Right cardiac atrium (tissue), 5 donors: ENCODE results near the gene SLC25A13. TPM values are rescaled to one million over a fixed set of nuclear protein-coding genes. Genes with fewer than 3 reads are reported as not detected.

Source experiments
- ATAC-seq, 2 donors: fragments of 200-7000 bp; cut with Tn5 transposase; one replicate each; pipeline versions ENCODE4 v1.8.0 to v1.9.1; 2020; ENCODE audit warnings: moderate library complexity in 2 of 2, mild to moderate bottlenecking in 1 of 2
- DNase-seq, 3 donors: peaks; one replicate each; pipeline ENCODE4 v3.0.0-alpha.2; 2020
- H3K27ac ChIP-seq: one replicate; pipeline ENCODE4 v1.5.1; 2013; ENCODE audit warnings: mild to moderate bottlenecking, low read length, control low read depth, moderate library complexity
- H3K27me3 ChIP-seq: one replicate; pipeline ENCODE4 v1.6.1; 2013; ENCODE audit not compliant: control insufficient read depth, insufficient read depth
- H3K4me1 ChIP-seq: one replicate; pipeline ENCODE4 v1.6.1; 2013; ENCODE audit warnings: low read length; ENCODE audit not compliant: control insufficient read depth, insufficient read depth
- H3K4me3 ChIP-seq: one replicate; pipeline ENCODE4 v1.5.1; 2013; ENCODE audit warnings: low read length, control low read depth
- H3K9me3 ChIP-seq: one replicate; pipeline ENCODE4 v1.6.1; 2013; ENCODE audit warnings: low read length; ENCODE audit not compliant: control insufficient read depth
- WGBS: extraction: QIAGEN DNeasy Blood & Tissue Kit; methylation state at CpG from one replicate; pipeline ENCODE4 v1.1.7; 2013; 5-methylcytosine and 5-hydroxymethylcytosine counted together
- intact Hi-C, 4 donors: fragments of 100-400 bp; cut with DNase I; formaldehyde crosslinking; loops; one replicate each; pipeline versions ENCODE4 v1.11.0 to v1.14.0; 2022 to 2023
- polyA plus RNA-seq: library from polyadenylated mRNA; stranded (reverse); fragments of 200-250 nt; gene quantifications from one replicate; pipeline ENCODE4 v1.2.3, GENCODE V29; 2013
- total RNA-seq, 4 donors: library from RNA; stranded (reverse); fragmentation: NEBNext Ultra II Directional; extraction: Animal tissue kit (Norgen Biotek cat#: 25700); gene quantifications; one replicate each; pipeline ENCODE4 v1.2.1, GENCODE V29; 2021
- donor health status: healthy with polysubstance abuse.
- donor health status: DM: no; HTN: yes; CAD: no.
- donor health status: DM: no; HTN: no; CAD: no.
- donor health status: DM: no; HTN: yes; CAD: no; lungs with severe emphysema.
- donor health status: DM: yes; HTN: yes; CAD: no.

SLC25A13 gene
- total and polyA plus RNA-seq, 5 donors = 4.5 to 23.3 (median 12.1) TPM

GRCh38 chr7:96120445-96121225 lies 201.3 kb downstream of the SLC25A13 start:
- intact Hi-C loops = no loop called here
- Histone ChIP-seq H3K4me3 (no peak overlapping the region), H3K27me3 (no peaks in the 10 kb centered on the region), H3K4me1 (no peaks in the 10 kb centered on the region), H3K27ac (no peak overlapping the region), H3K9me3 (no peaks in the 10 kb centered on the region)
- ATAC-seq = no peak
- no peak for DNase-seq
- WGBS = 79% methylated on average over 2 of the region's 2 CpGs

GRCh38 chr7:96118449-96119001 lies 203.4 kb downstream of the SLC25A13 start:
- peak in 1 of 2 donors; percentile 41 for ATAC-seq
- no peaks in the 10 kb centered on the region for H3K9me3 ChIP-seq
- DNase-seq = peak in 1 of 3 donors; percentile 42
- intact Hi-C loops = no loop called here
- 67% methylated on average over 13 of the region's 13 CpGs for WGBS
- no peak overlapping the region for H3K4me3 ChIP-seq
- H3K27ac ChIP-seq = no peak overlapping the region
- H3K4me1 ChIP-seq = no peaks in the 10 kb centered on the region
- H3K27me3 ChIP-seq = no peaks in the 10 kb centered on the region

- Histone ChIP-seq H3K27ac (no peak overlapping the region), H3K4me3 (no peak overlapping the region), H3K4me1 (no peaks in the 10 kb centered on the region), H3K9me3 (no peaks in the 10 kb centered on the region), H3K27me3 (no peaks in the 10 kb centered on the region)
- DNase-seq (no peak), ATAC-seq (no peak)
- intact Hi-C loops = no loop called here
- WGBS = 93% methylated on average over 7 of the region's 7 CpGs
These were observed 205.7 kb downstream of the SLC25A13 start for GRCh38 chr7:96116173-96116572.

GRCh38 chr7:96114190-96114589 lies 207.7 kb downstream of the SLC25A13 start:
- Histone ChIP-seq H3K9me3 (no peaks in the 10 kb centered on the region), H3K4me1 (no peaks in the 10 kb centered on the region), H3K4me3 (no peak overlapping the region), H3K27ac (no peak overlapping the region), H3K27me3 (no peaks in the 10 kb centered on the region)
- 84% methylated on average over 7 of the region's 7 CpGs for WGBS
- no peak for ATAC-seq
- intact Hi-C loops = no loop called here
- DNase-seq = no peak

- intact Hi-C loops = no loop called here
- DNase-seq (no peak), ATAC-seq (no peak)
- H3K27me3 ChIP-seq = no peaks in the 10 kb centered on the region
- H3K4me3 ChIP-seq = no peak overlapping the region
- no peaks in the 10 kb centered on the region for H3K9me3 ChIP-seq
- H3K27ac ChIP-seq = no peak overlapping the region
- no peaks in the 10 kb centered on the region for H3K4me1 ChIP-seq
These were observed 210.5 kb downstream of the SLC25A13 start for GRCh38 chr7:96111405-96111804.

GRCh38 chr7:96104984-96105383 lies 216.9 kb downstream of the SLC25A13 start:
- no peak overlapping the region for H3K4me3 ChIP-seq
- no peak overlapping the region for H3K27ac ChIP-seq
- ATAC-seq (no peak), DNase-seq (no peak)
- H3K9me3 ChIP-seq = no peaks in the 10 kb centered on the region
- intact Hi-C loops = no loop called here
- H3K4me1 ChIP-seq = no peaks in the 10 kb centered on the region
- no peaks in the 10 kb centered on the region for H3K27me3 ChIP-seq

GRCh38 chr7:96102096-96102811 lies 219.6 kb downstream of the SLC25A13 start:
- Histone ChIP-seq H3K27ac (no peak overlapping the region), H3K4me1 (no peaks in the 10 kb centered on the region), H3K4me3 (no peak overlapping the region), H3K9me3 (no peaks in the 10 kb centered on the region), H3K27me3 (no peaks in the 10 kb centered on the region)
- DNase-seq (no peak), ATAC-seq (no peak)
- intact Hi-C loops = no loop called here

- no peak for DNase-seq
- Histone ChIP-seq H3K27ac (no peak overlapping the region), H3K4me3 (no peak overlapping the region), H3K27me3 (no peaks in the 10 kb centered on the region), H3K4me1 (no peaks in the 10 kb centered on the region), H3K9me3 (no peaks in the 10 kb centered on the region)
- intact Hi-C loops = no loop called here
- WGBS = 52% methylated on average over 1 of the region's 1 CpG
- no peak for ATAC-seq
These were observed 221.2 kb downstream of the SLC25A13 start for GRCh38 chr7:96100737-96101136.

GRCh38 chr7:96097835-96098234 lies 224.1 kb downstream of the SLC25A13 start:
- Histone ChIP-seq H3K27me3 (no peaks in the 10 kb centered on the region), H3K27ac (no peak overlapping the region), H3K9me3 (no peaks in the 10 kb centered on the region), H3K4me3 (no peak overlapping the region), H3K4me1 (no peaks in the 10 kb centered on the region)
- intact Hi-C loops = no loop called here
- no peak for ATAC-seq
- 76% methylated on average over 2 of the region's 2 CpGs for WGBS
- no peak for DNase-seq

- no peak for ATAC-seq
- no peaks in the 10 kb centered on the region for H3K27me3 ChIP-seq
- no peak overlapping the region for H3K4me3 ChIP-seq
- H3K27ac ChIP-seq = no peak overlapping the region
- WGBS = 65% methylated on average over 1 of the region's 1 CpG
- DNase-seq = no peak
- H3K4me1 ChIP-seq = no peaks in the 10 kb centered on the region
- no peaks in the 10 kb centered on the region for H3K9me3 ChIP-seq
- intact Hi-C loops = no loop called here
These were observed 228.5 kb downstream of the SLC25A13 start for GRCh38 chr7:96093435-96093834.

GRCh38 chr7:96090756-96091155 lies 231.1 kb downstream of the SLC25A13 start:
- Histone ChIP-seq H3K27ac (no peak overlapping the region), H3K9me3 (no peaks in the 10 kb centered on the region), H3K4me3 (no peak overlapping the region), H3K4me1 (no peaks in the 10 kb centered on the region), H3K27me3 (no peaks in the 10 kb centered on the region)
- ATAC-seq = no peak
- intact Hi-C loops = no loop called here
- no peak for DNase-seq
- WGBS = 84% methylated on average over 6 of the region's 6 CpGs
